SK-N-MC (cell line): ENCODE data around the gene TK2.

ENCODE experiments used
- DNase-seq: peaks from one replicate; pipeline ENCODE4 v3.0.0-alpha.2; 2011; ENCODE audit warnings: low read depth, low spot score
- H3K27ac ChIP-seq: fragments of 200-600 bp; sonication (generic); 2 replicates; pipeline ENCODE4 v1.5.1; 2016; ENCODE audit warnings: mixed run types
- H3K36me3 ChIP-seq: fragments of 200-600 bp; sonication (generic); 2 replicates; pipeline ENCODE4 v1.6.1; 2017; ENCODE audit warnings: antibody characterized with exemption, low read length, mixed read lengths; ENCODE audit not compliant: insufficient read depth
- H3K4me3 ChIP-seq: fragments of 200-600 bp; sonication (generic); 2 replicates; pipeline ENCODE4 v1.5.1; 2016
- H3K9ac ChIP-seq: fragments of 200-600 bp; sonication (generic); 2 replicates; pipeline ENCODE4 v1.8.0; 2017; ENCODE audit warnings: mixed run types, mixed read lengths; ENCODE audit not compliant: insufficient read length
- H3K9me3 ChIP-seq: fragments of 200-600 bp; sonication (generic); 2 replicates; pipeline ENCODE4 v1.6.1; 2017; ENCODE audit warnings: low read depth, mild to moderate bottlenecking, antibody characterized with exemption, low read length, moderate library complexity, mixed read lengths
- EZH2 ChIP-seq: fragments of 200-600 bp; sonication (generic); IDR thresholded peaks from one replicate; pipeline ENCODE4 v1.6.1; 2017; ENCODE audit warnings: antibody characterized with exemption
- FOXP2 ChIP-seq: optimal IDR thresholded peaks from 2 replicates; pipeline ENCODE3; 2011; ENCODE audit warnings: mild to moderate bottlenecking, moderate library complexity; ENCODE audit not compliant: insufficient read depth; ENCODE audit errors: extremely low read length, control extremely low read depth
- POLR2AphosphoS5 ChIP-seq: IDR thresholded peaks from 2 replicates; pipeline ENCODE4 v1.6.1; 2012; ENCODE audit warnings: mild to moderate bottlenecking, low read depth, low read length, borderline replicate concordance

Gene TK2

GRCh38 chr16:66528294-66528693 is 21.6 kb downstream of the TK2 start:
- Histone ChIP-seq H3K9me3 (no peaks in the 10 kb centered on the region), H3K4me3 (no peak overlapping the region), H3K27ac (no peak overlapping the region), H3K9ac (no peak overlapping the region), H3K36me3 (no peaks in the 10 kb centered on the region)
- no peak for TF ChIP-seq POLR2AphosphoS5
- TF ChIP-seq FOXP2: no peak
- TF ChIP-seq EZH2: no peak
- DNase-seq: no peak

GRCh38 chr16:66525396-66526180 is 24.3 kb downstream of the TK2 start:
- Histone ChIP-seq H3K36me3 (no peaks in the 10 kb centered on the region), H3K9me3 (no peaks in the 10 kb centered on the region), H3K27ac (no peak overlapping the region), H3K4me3 (no peak overlapping the region), H3K9ac (no peak overlapping the region)
- TF ChIP-seq POLR2AphosphoS5: no peak
- no peak for TF ChIP-seq FOXP2
- DNase-seq: no peak

GRCh38 chr16:66524601-66525164 is 25.2 kb downstream of the TK2 start:
- TF ChIP-seq POLR2AphosphoS5: no peak
- no peak for TF ChIP-seq FOXP2
- TF ChIP-seq EZH2: no peak
- Histone ChIP-seq H3K36me3 (no peaks in the 10 kb centered on the region), H3K9ac (no peak overlapping the region), H3K9me3 (no peaks in the 10 kb centered on the region), H3K4me3 (no peak overlapping the region), H3K27ac (no peak overlapping the region)
- no peak for DNase-seq

- no peak for DNase-seq
- H3K27ac ChIP-seq: no peak overlapping the region
- H3K9ac ChIP-seq: no peak overlapping the region
- H3K4me3 ChIP-seq: no peak overlapping the region
- no peaks in the 10 kb centered on the region for H3K9me3 ChIP-seq
- H3K36me3 ChIP-seq: no peaks in the 10 kb centered on the region
- TF ChIP-seq EZH2 (no peak), FOXP2 (no peak), POLR2AphosphoS5 (no peak)
Measured at GRCh38 chr16:66523861-66524354, 26.0 kb downstream of the TK2 start.

GRCh38 chr16:66522816-66523590 is 26.9 kb downstream of the TK2 start:
- Histone ChIP-seq H3K9ac (no peak overlapping the region), H3K4me3 (no peak overlapping the region), H3K27ac (no peak overlapping the region), H3K36me3 (no peaks in the 10 kb centered on the region), H3K9me3 (no peaks in the 10 kb centered on the region)
- DNase-seq: no peak
- TF ChIP-seq EZH2 (no peak), POLR2AphosphoS5 (no peak), FOXP2 (no peak)

GRCh38 chr16:66521951-66522771 is 27.8 kb downstream of the TK2 start:
- no peak for DNase-seq
- Histone ChIP-seq H3K27ac (no peak overlapping the region), H3K9ac (no peak overlapping the region), H3K9me3 (no peaks in the 10 kb centered on the region), H3K4me3 (no peak overlapping the region), H3K36me3 (no peaks in the 10 kb centered on the region)
- TF ChIP-seq POLR2AphosphoS5: no peak
- TF ChIP-seq FOXP2: no peak
- no peak for TF ChIP-seq EZH2

- no peak overlapping the region for H3K9ac ChIP-seq
- H3K9me3 ChIP-seq: no peaks in the 10 kb centered on the region
- no peak overlapping the region for H3K4me3 ChIP-seq
- TF ChIP-seq EZH2 (no peak), POLR2AphosphoS5 (no peak), FOXP2 (no peak)
- no peak for DNase-seq
- H3K27ac ChIP-seq: no peak overlapping the region
- H3K36me3 ChIP-seq: no peaks in the 10 kb centered on the region
Measured at GRCh38 chr16:66521252-66521713, 28.6 kb downstream of the TK2 start.
